ENCODE measurements around the gene AKT2. TPM values are rescaled to one million over a fixed set of nuclear protein-coding genes. Genes with fewer than 3 reads are reported as not detected.

Gene AKT2
- polyA plus RNA-seq, 1 donor (not counting 4 experiments of a cell fraction or from before 2014, with no cell fraction given): 108 TPM

DNA sequence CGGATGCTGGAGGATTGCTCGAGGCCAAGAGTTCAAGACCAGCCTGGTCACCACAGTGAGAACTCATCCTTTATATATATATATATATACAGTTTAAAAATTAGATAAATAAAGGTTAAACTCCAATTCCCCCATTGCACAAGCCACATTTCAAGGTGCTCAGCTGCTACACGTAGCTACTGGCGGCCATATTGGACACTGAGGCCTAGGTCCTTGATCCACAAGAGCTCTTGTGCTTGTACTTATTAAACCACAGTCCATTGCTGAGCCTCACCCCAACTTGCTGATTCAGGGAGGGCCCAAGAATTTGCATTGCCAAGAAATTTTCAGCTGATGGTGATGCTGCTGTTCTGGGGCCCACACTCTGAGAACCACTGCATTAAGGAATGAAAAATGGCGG lies 76.5 kb downstream of the AKT2 start:
- dilution Hi-C loops (cut with MboI; ENCODE audit: extremely low pct_ligation_motif_present, low sequenced_read_pairs): no loop called here
- DNase-seq (ENCODE audit: low read depth, low spot score): no peak
- Histone ChIP-seq H3K79me2 (ENCODE audit: control insufficient read depth, insufficient read depth, low read length) (no peaks in the 10 kb centered on the region), H3K9ac (ENCODE audit: control insufficient read depth, extremely low read depth, insufficient read depth, low read length) (no peak overlapping the region), H3K27me3 (ENCODE audit: control insufficient read depth, extremely low read depth, insufficient read depth, low read length) (no peaks in the 10 kb centered on the region), H2AFZ (ENCODE audit: control insufficient read depth, low read length) (no peak overlapping the region), H3K4me3 (ENCODE audit: control insufficient read depth in 2 of 3, extremely low read depth in 1 of 3, insufficient read depth in 2 of 3, low read depth in 1 of 3, low read length in 3 of 3) (no peak overlapping the region), H3K4me2 (ENCODE audit: control insufficient read depth, extremely low read depth, insufficient read depth, low read depth, low read length) (no peak overlapping the region), H3K9me3 (ENCODE audit: control insufficient read depth, low read depth, low read length) (no peaks in the 10 kb centered on the region), H3K27ac (ENCODE audit: control insufficient read depth, insufficient read depth, low read length) (no peak overlapping the region), H3K4me1 (ENCODE audit: control insufficient read depth, extremely low read depth, insufficient read depth, low read length) (no peaks in the 10 kb centered on the region), H3K9me1 (ENCODE audit: control insufficient read depth, extremely low read depth, insufficient read depth, low read length) (no peaks in the 10 kb centered on the region), H3K36me3 (ENCODE audit: control insufficient read depth in 2 of 2, extremely low read depth in 1 of 2, insufficient read depth in 2 of 2, low read length in 2 of 2) (peaks cover 0 to 9% of the 10 kb centered on the region in 2 experiments), H4K20me1 (ENCODE audit: control insufficient read depth, extremely low read depth, insufficient read depth, low read length) (no peaks in the 10 kb centered on the region)
- no peak for FAIRE-seq
- no peak for TF ChIP-seq EZH2 (IDR thresholded peaks at IDR 0.05; ENCODE audit: low read length)
- TF ChIP-seq, protein P1, sequence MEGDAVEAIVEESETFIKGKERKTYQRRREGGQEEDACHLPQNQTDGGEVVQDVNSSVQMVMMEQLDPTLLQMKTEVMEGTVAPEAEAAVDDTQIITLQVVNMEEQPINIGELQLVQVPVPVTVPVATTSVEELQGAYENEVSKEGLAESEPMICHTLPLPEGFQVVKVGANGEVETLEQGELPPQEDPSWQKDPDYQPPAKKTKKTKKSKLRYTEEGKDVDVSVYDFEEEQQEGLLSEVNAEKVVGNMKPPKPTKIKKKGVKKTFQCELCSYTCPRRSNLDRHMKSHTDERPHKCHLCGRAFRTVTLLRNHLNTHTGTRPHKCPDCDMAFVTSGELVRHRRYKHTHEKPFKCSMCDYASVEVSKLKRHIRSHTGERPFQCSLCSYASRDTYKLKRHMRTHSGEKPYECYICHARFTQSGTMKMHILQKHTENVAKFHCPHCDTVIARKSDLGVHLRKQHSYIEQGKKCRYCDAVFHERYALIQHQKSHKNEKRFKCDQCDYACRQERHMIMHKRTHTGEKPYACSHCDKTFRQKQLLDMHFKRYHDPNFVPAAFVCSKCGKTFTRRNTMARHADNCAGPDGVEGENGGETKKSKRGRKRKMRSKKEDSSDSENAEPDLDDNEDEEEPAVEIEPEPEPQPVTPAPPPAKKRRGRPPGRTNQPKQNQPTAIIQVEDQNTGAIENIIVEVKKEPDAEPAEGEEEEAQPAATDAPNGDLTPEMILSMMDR (optimal IDR thresholded peaks at IDR 0.05 in 1 of 3, IDR thresholded peaks at IDR 0.05 in 1 of 3, conservative IDR thresholded peaks at IDR 0.05 in 1 of 3; ENCODE audit: extremely low read depth in 1 of 3, insufficient read depth in 2 of 3, low read length in 3 of 3): no peak

DNA sequence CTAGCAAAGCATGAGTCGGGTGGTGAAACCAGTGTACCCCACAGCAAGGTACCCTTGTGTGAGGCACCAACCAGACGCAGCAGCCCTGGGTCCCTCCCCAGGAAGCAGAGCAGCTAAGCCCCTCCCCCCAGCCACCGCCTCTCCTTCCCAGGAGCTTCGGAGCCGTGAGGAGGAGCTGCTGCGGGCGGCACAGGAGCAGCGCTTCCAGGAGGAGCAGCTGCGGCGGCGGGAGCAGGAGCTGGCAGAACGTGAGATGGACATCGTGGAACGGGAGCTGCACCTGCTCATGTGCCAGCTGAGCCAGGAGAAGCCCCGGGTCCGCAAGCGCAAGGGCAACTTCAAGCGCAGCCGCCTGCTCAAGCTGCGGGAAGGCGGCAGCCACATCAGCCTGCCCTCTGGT lies 79.4 kb downstream of the AKT2 start:
- H3K9me1 ChIP-seq (ENCODE audit: control insufficient read depth, extremely low read depth, insufficient read depth, low read length): no peaks in the 10 kb centered on the region
- no peak overlapping the region for H3K4me2 ChIP-seq (ENCODE audit: control insufficient read depth, extremely low read depth, insufficient read depth, low read depth, low read length)
- peaks cover 0 to 15% of the 10 kb centered on the region in 2 experiments for H3K36me3 ChIP-seq (ENCODE audit: control insufficient read depth in 2 of 2, extremely low read depth in 1 of 2, insufficient read depth in 2 of 2, low read length in 2 of 2)
- no peak for TF ChIP-seq EZH2 (IDR thresholded peaks at IDR 0.05; ENCODE audit: low read length)
- TF ChIP-seq, protein P1 (optimal IDR thresholded peaks at IDR 0.05 in 1 of 3, IDR thresholded peaks at IDR 0.05 in 1 of 3, conservative IDR thresholded peaks at IDR 0.05 in 1 of 3; ENCODE audit: extremely low read depth in 1 of 3, insufficient read depth in 2 of 3, low read length in 3 of 3): no peak
- DNase-seq (ENCODE audit: low read depth, low spot score) (no peak), FAIRE-seq (no peak)
- H3K27me3 ChIP-seq (ENCODE audit: control insufficient read depth, extremely low read depth, insufficient read depth, low read length): no peaks in the 10 kb centered on the region
- H4K20me1 ChIP-seq (ENCODE audit: control insufficient read depth, extremely low read depth, insufficient read depth, low read length): no peaks in the 10 kb centered on the region
- H2AFZ ChIP-seq (ENCODE audit: control insufficient read depth, low read length): no peak overlapping the region
- H3K27ac ChIP-seq (ENCODE audit: control insufficient read depth, insufficient read depth, low read length): no peak overlapping the region
- no peaks in the 10 kb centered on the region for H3K79me2 ChIP-seq (ENCODE audit: control insufficient read depth, insufficient read depth, low read length)
- dilution Hi-C loops (cut with MboI; ENCODE audit: extremely low pct_ligation_motif_present, low sequenced_read_pairs): no loop called here
- H3K9me3 ChIP-seq (ENCODE audit: control insufficient read depth, low read depth, low read length): no peaks in the 10 kb centered on the region
- H3K4me1 ChIP-seq (ENCODE audit: control insufficient read depth, extremely low read depth, insufficient read depth, low read length): no peaks in the 10 kb centered on the region
- H3K9ac ChIP-seq (ENCODE audit: control insufficient read depth, extremely low read depth, insufficient read depth, low read length): no peak overlapping the region
- no peak overlapping the region for H3K4me3 ChIP-seq (ENCODE audit: control insufficient read depth in 2 of 3, extremely low read depth in 1 of 3, insufficient read depth in 2 of 3, low read depth in 1 of 3, low read length in 3 of 3)

Data from keratinocyte (primary cell).